CD4-positive, alpha-beta T cell treated with Interferon alpha-2 for 1 hour (primary cell): ENCODE results near the gene QRSL1.
"Not testable (repeated sequence)": the region's sequence is repeated elsewhere in the genome, so short reads cannot be mapped to it uniquely, and the experiment has no call there.

Experiments
- DNase-seq, 2 donors: peaks; one replicate each; pipeline ENCODE4 v3.0.0-alpha.2; 2020 to 2022

Gene QRSL1

DNA sequence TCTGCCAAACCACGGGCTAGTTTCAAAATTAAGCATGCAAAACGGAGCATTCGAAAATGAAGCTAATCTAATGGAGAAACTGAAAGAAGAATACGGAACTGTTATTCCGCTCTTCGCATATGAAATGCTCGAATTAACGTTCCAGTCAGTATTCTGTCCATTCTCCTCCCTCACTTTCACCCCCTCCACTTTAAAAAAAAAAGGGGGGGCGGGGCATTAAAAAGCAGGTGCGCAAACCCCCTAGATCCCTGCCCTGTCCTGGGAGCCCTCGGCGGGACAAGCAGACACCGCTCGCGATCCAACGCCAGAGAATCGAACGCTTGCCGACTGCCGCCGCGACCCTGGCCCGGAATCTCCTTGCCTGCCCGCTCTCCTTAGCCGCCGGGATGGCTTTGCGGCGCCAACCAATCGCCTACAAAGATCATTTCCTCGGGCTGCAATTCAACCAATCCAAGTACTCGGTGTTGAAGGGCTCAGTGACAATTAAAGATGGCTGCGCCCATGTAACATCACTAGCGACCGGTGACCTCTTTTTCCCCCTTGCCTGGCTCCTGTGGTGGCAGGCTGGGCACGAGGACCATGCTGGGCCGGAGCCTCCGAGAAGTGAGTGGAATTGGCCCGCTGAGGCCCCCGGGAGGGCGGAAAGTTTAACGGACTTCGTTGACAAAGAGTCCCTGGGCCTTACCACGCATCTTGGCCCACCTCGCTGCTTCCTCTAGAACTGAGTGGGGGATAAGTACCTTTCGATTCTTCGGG, at the start of gene QRSL1, which contains the start of gene RTN4IP1:
QRSL1 (plus strand) TSS at position 476 of the 756 bp plus-strand sequence; CDS start at position 580, 104 bp downstream.
RTN4IP1 (minus strand) TSS at position 396 of the 756 bp plus-strand sequence. CDS start 477 bp downstream, outside the sequence.
- DNase-seq, result peak; percentile 90 to 95

DNA sequence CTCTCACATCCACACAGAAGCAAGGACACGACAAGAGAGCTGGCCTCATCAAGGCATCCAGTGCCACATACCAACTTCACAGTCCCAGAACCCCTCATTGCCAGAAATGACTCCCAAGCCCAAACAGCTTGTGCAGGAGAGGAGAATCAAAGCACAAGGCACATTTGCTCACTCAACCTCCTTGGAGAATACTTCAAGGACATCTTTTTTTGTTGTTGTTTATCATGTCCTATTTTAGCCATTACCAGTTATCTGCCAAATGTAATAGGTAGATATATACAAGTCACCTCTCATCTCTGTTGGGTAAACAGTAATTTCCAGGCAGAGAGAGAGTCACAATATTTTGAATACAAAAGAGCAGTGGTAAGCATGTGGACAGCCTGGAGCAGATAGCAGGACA, 47.9 kb upstream of the QRSL1 start:
- DNase-seq, result no peak

GRCh38 chr6:106586815-106587415, 42.5 kb upstream of the QRSL1 start:
- DNase-seq, result no peak

GRCh38 chr6:106588937-106589336, 40.4 kb upstream of the QRSL1 start:
- DNase-seq, result not testable (repeated sequence)

DNA sequence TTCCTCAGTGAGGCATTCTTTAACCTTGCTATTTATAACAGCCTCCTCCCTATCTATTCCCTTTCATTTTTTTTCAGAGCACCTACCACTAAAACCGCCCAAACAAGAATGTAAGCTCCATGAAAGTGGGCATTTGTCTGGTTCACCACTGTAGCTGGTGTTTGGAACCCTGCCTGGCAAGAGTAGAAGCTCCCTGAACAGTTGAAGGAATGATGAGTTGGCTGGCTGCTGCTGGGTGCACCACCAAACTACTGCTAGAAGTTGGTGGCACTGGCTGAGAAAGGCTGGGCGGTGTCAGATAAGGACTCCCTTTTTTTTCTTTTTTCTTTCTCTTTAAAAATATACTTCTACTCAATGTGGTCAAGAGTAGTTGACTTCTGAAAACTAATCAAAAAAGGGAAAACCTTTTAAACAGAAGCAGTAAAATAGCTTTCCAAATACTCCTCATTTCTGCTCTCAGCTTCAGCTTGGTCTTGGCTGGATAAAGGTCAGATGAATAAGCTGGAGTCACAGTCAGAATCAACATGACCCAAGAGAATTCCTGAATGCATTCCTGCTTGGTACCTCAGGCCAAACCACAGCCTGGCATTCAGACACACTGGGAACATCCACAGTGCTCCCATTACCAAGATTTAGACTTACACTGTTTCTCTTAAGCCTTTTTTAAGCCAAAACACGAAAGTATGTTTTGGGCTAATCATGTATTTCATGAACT, 38.1 kb upstream of the QRSL1 start:
- no peak for DNase-seq

DNA sequence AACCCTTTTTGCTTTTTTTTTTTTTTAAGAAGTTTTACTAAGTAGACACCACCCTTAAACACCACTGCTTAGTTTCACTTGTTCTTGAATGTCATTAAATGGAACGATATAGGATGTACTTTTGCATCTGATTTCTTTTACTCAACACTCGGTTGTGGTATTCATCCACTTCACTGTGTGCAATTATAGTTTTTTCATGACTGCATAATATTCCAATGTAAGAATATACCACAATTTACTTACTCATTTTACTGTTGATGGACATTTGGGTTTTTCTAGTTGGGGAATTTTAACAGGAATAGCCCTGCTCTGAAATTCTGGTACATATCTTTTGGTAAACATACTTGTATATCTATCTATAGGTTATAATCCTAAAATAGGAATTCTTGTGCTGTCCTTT, 29.9 kb upstream of the QRSL1 start:
- no peak for DNase-seq

GRCh38 chr6:106600329-106600728, 29.0 kb upstream of the QRSL1 start:
- no peak for DNase-seq

DNA sequence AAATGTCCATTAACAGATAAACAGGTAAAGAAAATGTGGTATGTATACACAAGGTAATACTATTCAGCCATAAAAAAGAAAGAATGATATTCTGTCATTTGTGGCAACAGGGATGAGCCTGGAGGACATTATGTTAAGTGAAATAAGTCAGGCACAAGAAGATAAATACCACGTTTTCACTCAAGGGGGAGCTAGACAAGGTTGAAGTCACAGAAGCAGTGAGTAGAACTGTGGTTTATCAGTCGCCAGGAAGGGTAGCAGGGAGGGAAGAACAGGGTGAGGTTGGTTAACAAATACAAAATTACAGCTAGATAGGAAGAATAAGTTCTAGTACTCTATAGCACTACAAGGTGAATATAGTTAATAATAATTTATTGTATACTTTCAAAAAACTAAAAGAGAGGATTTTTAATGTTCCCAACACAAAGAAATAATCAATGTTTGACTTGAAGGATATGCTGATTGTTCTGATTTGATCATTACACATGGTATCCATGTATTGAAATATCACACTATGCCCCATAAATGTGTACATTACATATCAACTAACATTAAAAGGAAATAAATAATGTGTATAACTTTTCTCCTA, 21.2 kb upstream of the QRSL1 start:
- DNase-seq, result peak; percentile 25 to 63

DNA sequence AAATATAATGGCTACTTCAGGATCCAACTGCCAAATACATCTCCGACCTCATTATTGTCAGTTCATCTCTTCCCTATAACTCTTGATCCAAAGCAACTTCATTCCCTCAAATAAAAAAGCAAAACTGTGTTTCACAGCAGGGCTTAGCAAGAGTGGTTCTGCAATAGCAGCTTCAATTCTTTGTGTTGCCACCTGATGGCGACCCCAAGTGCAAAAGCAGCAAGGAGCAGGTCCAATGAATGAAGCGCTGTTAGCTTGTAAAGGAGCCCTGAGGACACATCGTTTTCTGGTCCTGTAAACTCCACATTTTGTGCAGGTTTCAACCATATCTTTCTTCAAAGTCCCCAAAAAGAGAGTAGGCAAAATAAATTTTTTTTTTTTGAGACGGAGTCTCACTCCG, 19.7 kb upstream of the QRSL1 start:
- DNase-seq, result peak; percentile 10 to 18

- no peak for DNase-seq
Measured at GRCh38 chr6:106611030-106611429, 18.3 kb upstream of the QRSL1 start.

GRCh38 chr6:106612671-106613416, 16.5 kb upstream of the QRSL1 start:
- DNase-seq, result no peak

DNA sequence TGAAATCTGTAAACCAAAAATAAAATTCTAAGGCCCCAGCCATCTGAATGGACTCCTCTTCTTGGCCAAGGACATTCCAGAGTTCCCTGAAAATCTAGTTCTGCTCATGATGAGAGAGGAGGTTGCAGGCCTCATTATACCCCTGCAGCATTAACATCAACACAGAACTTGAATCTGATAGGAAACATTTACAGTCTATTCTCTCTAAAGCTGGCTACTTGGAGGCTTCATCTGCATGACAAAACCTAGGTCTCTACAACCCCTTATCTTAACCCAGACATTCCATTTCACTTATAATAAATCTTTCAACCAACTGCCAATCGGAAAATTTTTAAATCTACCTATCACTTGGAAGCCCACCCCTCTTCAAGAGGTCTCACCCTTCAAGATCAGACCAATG, 15.8 kb upstream of the QRSL1 start:
- no peak for DNase-seq

- DNase-seq, result no peak
Measured at GRCh38 chr6:106614166-106614565, 15.2 kb upstream of the QRSL1 start.

DNA sequence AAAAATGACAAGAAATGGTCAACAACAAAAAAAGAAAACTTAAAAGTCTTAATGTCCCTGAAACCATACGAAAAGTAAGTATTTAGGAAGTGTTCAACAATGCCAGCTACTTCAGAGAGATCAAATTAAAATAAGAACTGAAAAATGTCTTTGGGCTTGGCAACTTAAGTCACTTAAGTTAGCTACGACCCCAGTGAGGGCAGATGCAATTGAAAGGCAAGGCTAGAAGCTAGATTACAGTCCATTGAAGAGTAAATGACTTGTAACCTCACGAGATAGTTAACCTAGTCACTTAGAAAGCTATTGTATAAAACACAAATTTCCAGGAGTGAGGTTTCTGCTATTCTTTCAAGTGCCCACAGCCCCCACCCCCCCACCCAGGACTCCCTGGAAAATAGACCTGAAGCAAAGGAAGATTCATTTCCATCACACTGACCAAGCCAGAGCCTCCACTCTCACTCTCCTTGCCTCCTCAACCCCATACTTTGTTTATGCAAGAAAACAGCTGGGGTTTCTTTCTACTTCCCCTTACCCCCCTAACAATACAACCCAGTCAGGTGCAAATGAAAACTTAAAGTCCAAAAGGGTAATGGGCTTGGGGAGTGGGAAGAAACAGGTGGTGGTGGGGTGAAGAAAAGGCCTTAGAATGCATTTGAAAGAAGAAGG, 14.7 kb upstream of the QRSL1 start:
- no peak for DNase-seq

DNA sequence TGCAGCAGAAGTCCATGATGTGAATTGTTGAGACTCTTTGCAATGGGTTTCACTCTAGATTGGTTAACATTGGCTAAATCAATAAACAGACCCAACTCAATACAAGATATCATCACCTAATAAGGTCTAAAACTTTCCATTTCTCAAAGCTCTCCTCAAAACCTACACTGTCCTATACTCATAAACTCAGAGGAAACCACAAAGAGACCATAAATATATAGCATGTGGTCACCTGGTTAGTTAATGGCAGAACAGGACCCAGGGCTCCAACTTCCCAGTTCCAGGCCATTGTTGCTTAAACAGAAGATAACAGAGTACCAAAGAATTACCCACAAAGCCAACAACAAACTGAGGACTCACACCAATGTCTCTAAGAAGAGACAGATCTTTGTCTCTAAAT, 12.1 kb upstream of the QRSL1 start:
- no peak for DNase-seq

DNA sequence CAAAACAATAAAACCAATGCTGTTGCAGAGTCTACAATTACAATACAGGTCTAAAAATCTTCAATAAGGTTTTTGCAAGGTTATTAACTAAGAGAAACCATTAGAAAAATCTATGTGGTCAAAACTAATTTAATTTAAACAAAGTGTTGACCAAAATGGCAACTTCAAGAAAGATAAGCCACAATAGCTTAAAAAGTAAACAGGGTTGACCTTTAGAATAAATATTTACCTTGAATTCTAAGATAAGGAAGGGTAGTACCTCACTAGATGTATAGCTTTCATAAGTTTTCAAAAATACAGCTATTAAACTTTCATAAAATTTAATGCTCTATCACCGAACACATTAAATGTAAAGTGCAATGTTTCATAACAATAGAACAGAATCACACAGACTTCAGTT, 11.5 kb upstream of the QRSL1 start:
- no peak for DNase-seq

DNA sequence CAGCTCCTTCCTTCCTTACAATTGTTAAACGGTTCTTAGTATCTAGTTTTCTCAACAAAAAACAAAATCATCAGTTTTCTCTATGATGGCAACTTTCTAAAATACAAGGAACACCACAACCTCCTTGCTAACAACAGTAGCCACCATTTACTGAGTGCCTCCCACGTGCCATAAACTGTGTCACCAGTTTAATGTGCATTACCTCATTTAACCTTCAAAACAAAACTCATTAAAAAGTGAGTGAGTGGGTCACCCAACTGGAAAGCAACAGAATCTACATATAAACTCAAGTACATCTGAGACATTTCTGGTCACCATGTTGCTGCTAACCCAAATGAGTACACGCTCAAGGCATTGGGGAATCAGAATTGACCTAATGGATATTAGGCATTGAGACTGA, 11.1 kb upstream of the QRSL1 start:
- no peak for DNase-seq

DNA sequence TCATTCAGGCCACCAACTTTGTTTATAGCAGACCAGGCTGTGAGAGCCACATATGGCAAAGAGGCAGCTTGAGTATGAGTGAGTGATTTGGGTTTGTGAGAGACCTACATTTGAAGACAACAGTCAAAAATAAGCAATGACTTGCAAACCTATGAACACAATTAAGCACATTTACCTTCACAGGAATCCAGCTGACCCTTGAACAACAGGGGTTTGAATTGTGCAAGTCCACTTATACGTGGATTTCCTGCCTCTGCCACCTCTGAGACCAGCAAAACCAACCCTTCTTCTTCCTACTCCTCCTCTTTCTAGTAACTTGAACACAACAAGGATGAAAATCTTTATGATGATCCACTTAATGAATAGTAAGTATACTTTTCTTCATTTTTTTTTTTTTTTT, 10.2 kb upstream of the QRSL1 start:
- DNase-seq, result no peak

DNA sequence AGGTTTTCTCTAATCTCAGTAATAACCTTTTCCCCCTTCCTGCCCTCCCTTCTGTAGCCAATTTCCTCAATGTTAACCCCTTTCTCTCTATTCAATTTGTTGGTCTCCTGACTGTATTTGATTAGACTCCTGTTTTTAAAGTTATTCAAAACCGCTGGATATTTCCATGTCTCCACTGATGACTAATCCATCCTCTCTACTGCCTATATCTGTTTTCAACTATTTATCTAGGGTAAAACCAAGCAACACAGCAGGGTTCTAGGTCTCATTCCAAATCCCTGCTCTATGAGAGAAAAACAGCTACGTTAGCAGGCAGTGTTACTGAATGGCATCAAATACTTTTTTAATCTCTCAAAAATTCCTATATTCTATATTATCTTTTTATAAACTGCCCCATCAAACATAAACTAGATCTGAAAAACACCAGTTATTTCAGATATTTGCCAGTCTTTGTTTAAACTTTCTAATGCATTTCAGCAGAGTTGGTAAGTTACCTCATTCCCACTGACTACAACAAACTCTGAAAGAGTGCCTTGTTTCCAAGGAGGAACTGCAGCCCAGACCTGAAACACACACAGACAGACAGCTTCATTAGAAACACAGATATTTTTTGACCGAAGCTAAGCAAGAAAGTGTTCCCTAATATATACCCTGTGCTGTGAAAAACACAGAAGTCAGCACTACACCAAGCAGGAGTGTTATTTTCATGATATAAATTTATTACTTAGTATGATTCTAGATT, 8.3 kb upstream of the QRSL1 start:
- DNase-seq, result no peak

DNA sequence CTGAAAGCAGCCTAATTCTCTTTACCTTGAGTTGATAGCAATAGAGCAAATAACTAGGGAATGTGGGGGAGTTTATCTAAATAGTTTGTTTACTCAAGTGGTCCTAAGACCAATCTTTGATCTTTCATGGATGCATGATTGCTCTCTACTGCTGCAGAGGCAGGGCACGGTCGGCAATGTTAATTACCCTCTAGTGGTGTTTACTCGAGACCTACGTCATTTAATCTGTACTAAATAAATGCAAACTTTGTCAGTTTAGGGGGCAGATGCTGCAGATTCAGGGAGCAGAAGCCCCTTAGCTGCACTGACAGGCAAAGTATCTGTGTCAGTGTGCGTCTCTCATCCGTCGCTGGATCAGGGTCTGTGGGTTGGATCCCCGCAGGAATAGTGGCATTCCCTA, 7.0 kb upstream of the QRSL1 start:
- DNase-seq, result no peak

- no peak for DNase-seq
Measured at GRCh38 chr6:106623039-106623438, 6.3 kb upstream of the QRSL1 start.
